ENCODE results near the gene FBXL7. TPM values are rescaled to one million over a fixed set of nuclear protein-coding genes. Genes with fewer than 3 reads are reported as not detected.

Gene FBXL7
- total and polyA plus RNA-seq, 2 experiments from 2014 or later: 3.2 to 7.5 TPM

DNA sequence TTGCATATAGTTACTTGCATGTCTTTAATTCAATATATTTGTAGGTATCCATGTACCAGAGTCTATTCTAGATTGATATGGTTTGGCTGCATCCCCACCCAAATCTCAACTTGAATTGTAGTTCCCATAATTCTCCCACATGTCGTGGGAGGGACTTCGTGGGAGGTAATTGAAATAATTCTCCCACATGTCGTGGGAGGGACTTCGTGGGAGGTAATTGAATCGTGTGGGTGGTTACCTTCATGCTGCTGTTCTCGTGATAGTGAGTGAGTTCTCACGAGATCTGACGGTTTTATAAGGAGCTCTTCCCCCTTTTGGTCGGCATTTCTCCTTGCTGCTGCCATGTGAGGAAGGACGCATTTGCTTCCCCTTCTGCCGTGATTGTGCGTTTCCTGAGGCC, 16.5 kb downstream of the FBXL7 start:
- H3K9me3 ChIP-seq (ENCODE audit: low read depth): no peaks in the 10 kb centered on the region
- no peak for DNase-seq
- no peak overlapping the region for H3K4me2 ChIP-seq (ENCODE audit: unreplicated experiment)
- H4K20me1 ChIP-seq (ENCODE audit: insufficient read depth): no peaks in the 10 kb centered on the region
- WGBS, 2 experiments (ENCODE audit: low coverage in 1 of 2, low lambda C conversion rate in 2 of 2, missing lambda C conversion rate in 2 of 2): 94 to 95% methylated on average over 12 of the region's 12 CpGs
- peaks cover 4% of the 10 kb centered on the region; the same call in 1 of the 2 replicates for H3F3A ChIP-seq (ENCODE audit: insufficient read depth)
- TF ChIP-seq EZH2phosphoT487 (IDR thresholded peaks at IDR 0.05; ENCODE audit: insufficient read depth, low read depth) (no peak), EZH2 (IDR thresholded peaks at IDR 0.05; ENCODE audit: insufficient read depth, poor library complexity, severe bottlenecking) (no peak)
- peaks cover 5% of the 10 kb centered on the region for H3K4me1 ChIP-seq (ENCODE audit: insufficient read depth)
- no peaks in the 10 kb centered on the region for H3K36me3 ChIP-seq (ENCODE audit: low read depth)
- peaks cover 94% of the 10 kb centered on the region for H3K79me2 ChIP-seq (ENCODE audit: insufficient read depth)
- H3K27me3 ChIP-seq (replicated peaks; ENCODE audit: insufficient read depth): no peaks in the 10 kb centered on the region
- H3K27ac ChIP-seq: no peak overlapping the region
- no peak overlapping the region for H2AFZ ChIP-seq
- no peak overlapping the region for H3K4me3 ChIP-seq
- in situ Hi-C loops (cut with MboI): no loop called here
- H3K9ac ChIP-seq: no peak overlapping the region
- H3K9me2 ChIP-seq (ENCODE audit: insufficient read depth): no peaks in the 10 kb centered on the region

- no peaks in the 10 kb centered on the region for H3K4me1 ChIP-seq (ENCODE audit: insufficient read depth)
- no peak overlapping the region for H3K27ac ChIP-seq
- H3K9ac ChIP-seq: no peak overlapping the region
- TF ChIP-seq EZH2 (IDR thresholded peaks at IDR 0.05; ENCODE audit: insufficient read depth, poor library complexity, severe bottlenecking): no peak
- TF ChIP-seq EZH2phosphoT487 (IDR thresholded peaks at IDR 0.05; ENCODE audit: insufficient read depth, low read depth): no peak
- H3K4me3 ChIP-seq: no peak overlapping the region
- WGBS, 2 experiments (ENCODE audit: low coverage in 1 of 2, low lambda C conversion rate in 2 of 2, missing lambda C conversion rate in 2 of 2): 89 to 90% methylated on average over 9 of the region's 9 CpGs
- no peaks in the 10 kb centered on the region for H3F3A ChIP-seq (ENCODE audit: insufficient read depth)
- in situ Hi-C loops (cut with MboI): no loop called here
- no peak overlapping the region for H2AFZ ChIP-seq
- peaks cover 90% of the 10 kb centered on the region for H3K79me2 ChIP-seq (ENCODE audit: insufficient read depth)
- no peaks in the 10 kb centered on the region for H3K27me3 ChIP-seq (replicated peaks; ENCODE audit: insufficient read depth)
- H3K36me3 ChIP-seq (ENCODE audit: low read depth): no peaks in the 10 kb centered on the region
- no peak for DNase-seq
- H3K9me2 ChIP-seq (ENCODE audit: insufficient read depth): no peaks in the 10 kb centered on the region
- no peaks in the 10 kb centered on the region for H3K9me3 ChIP-seq (ENCODE audit: low read depth)
- no peak overlapping the region for H3K4me2 ChIP-seq (ENCODE audit: unreplicated experiment)
- H4K20me1 ChIP-seq (ENCODE audit: insufficient read depth): no peaks in the 10 kb centered on the region
Measured at GRCh38 chr5:15518786-15519185, 18.8 kb downstream of the FBXL7 start.

DNA sequence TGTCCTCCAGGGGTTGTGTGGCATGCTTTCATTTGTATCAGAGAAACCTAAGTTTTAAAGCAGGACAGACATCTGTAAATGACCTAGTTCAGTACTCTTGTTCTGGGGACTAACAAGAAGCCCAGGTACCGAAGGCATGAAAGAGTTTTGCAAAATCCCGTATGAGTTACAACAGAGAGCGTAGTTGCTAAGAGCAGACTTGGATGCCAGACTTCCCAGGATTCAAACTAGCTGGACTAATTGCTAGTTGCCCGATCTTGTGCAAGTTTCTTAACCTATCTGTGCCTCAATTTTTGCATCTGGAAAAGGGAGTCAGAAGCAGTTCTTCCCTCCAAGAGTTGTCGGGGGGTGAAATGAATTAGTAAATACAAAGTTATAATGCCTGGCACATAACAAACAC, 20.9 kb downstream of the FBXL7 start:
- Histone ChIP-seq H4K20me1 (ENCODE audit: insufficient read depth) (no peaks in the 10 kb centered on the region), H3K4me3 (no peak overlapping the region), H3K4me1 (ENCODE audit: insufficient read depth) (no peaks in the 10 kb centered on the region), H3K79me2 (ENCODE audit: insufficient read depth) (peaks cover 87% of the 10 kb centered on the region), H3K9ac (no peak overlapping the region), H3F3A (ENCODE audit: insufficient read depth) (no peaks in the 10 kb centered on the region), H3K9me3 (ENCODE audit: low read depth) (no peaks in the 10 kb centered on the region), H2AFZ (no peak overlapping the region), H3K9me2 (ENCODE audit: insufficient read depth) (no peaks in the 10 kb centered on the region), H3K36me3 (ENCODE audit: low read depth) (no peaks in the 10 kb centered on the region), H3K27ac (no peak overlapping the region), H3K27me3 (replicated peaks; ENCODE audit: insufficient read depth) (no peaks in the 10 kb centered on the region), H3K4me2 (ENCODE audit: unreplicated experiment) (no peak overlapping the region)
- DNase-seq: no peak
- TF ChIP-seq EZH2 (IDR thresholded peaks at IDR 0.05; ENCODE audit: insufficient read depth, poor library complexity, severe bottlenecking) (no peak), EZH2phosphoT487 (IDR thresholded peaks at IDR 0.05; ENCODE audit: insufficient read depth, low read depth) (no peak)
- in situ Hi-C loops (cut with MboI): no loop called here
- WGBS, 2 experiments (ENCODE audit: low coverage in 1 of 2, low lambda C conversion rate in 2 of 2, missing lambda C conversion rate in 2 of 2): 89 to 94% methylated on average over 5 of the region's 5 CpGs

- no peak for DNase-seq
- no peaks in the 10 kb centered on the region for H3K27me3 ChIP-seq (replicated peaks; ENCODE audit: insufficient read depth)
- 0 out of 2 replicates have a peak, but pooled peaks cover under 1% of the 10 kb centered on the region for H3K36me3 ChIP-seq (ENCODE audit: low read depth)
- H3K9me2 ChIP-seq (ENCODE audit: insufficient read depth): no peaks in the 10 kb centered on the region
- no peak overlapping the region for H3K9ac ChIP-seq
- H3F3A ChIP-seq (ENCODE audit: insufficient read depth): no peaks in the 10 kb centered on the region
- no peak overlapping the region for H2AFZ ChIP-seq
- H3K79me2 ChIP-seq (ENCODE audit: insufficient read depth): peaks cover 87% of the 10 kb centered on the region
- no peak overlapping the region for H3K4me3 ChIP-seq
- H3K9me3 ChIP-seq (ENCODE audit: low read depth): no peaks in the 10 kb centered on the region
- in situ Hi-C loops (cut with MboI): no loop called here
- H4K20me1 ChIP-seq (ENCODE audit: insufficient read depth): no peaks in the 10 kb centered on the region
- H3K27ac ChIP-seq: no peak overlapping the region
- TF ChIP-seq EZH2 (IDR thresholded peaks at IDR 0.05; ENCODE audit: insufficient read depth, poor library complexity, severe bottlenecking) (no peak), EZH2phosphoT487 (IDR thresholded peaks at IDR 0.05; ENCODE audit: insufficient read depth, low read depth) (no peak)
- no peaks in the 10 kb centered on the region for H3K4me1 ChIP-seq (ENCODE audit: insufficient read depth)
- WGBS, 2 experiments (ENCODE audit: low coverage in 1 of 2, low lambda C conversion rate in 2 of 2, missing lambda C conversion rate in 2 of 2): 94 to 96% methylated on average over 8 of the region's 8 CpGs
- no peak overlapping the region for H3K4me2 ChIP-seq (ENCODE audit: unreplicated experiment)
Measured at GRCh38 chr5:15521381-15522186, 21.6 kb downstream of the FBXL7 start.

Data from GM23248 (cell line).